Ishikawa (cell line): ENCODE data around the gene KPNA3.

Source experiments
- CEBPB ChIP-seq: IDR thresholded peaks from 2 replicates; pipeline ENCODE4 v1.6.1; 2012
- CREB1 ChIP-seq: IDR thresholded peaks from 2 replicates; pipeline ENCODE4 v1.6.1; 2012; ENCODE audit warnings: low read depth
- EGR1 ChIP-seq: IDR thresholded peaks from 2 replicates; pipeline ENCODE4 v1.6.1; 2012
- EP300 ChIP-seq: IDR thresholded peaks from 2 replicates; pipeline ENCODE4 v1.6.1; 2012; ENCODE audit warnings: borderline replicate concordance
- FOXM1 ChIP-seq: IDR thresholded peaks from 2 replicates; pipeline ENCODE4 v1.6.1; 2012; ENCODE audit warnings: low read depth, borderline replicate concordance
- MAX ChIP-seq: IDR thresholded peaks from 2 replicates; pipeline ENCODE4 v1.6.1; 2012
- NFIC ChIP-seq: IDR thresholded peaks from 2 replicates; pipeline ENCODE4 v1.6.1; 2012
- RAD21 ChIP-seq: IDR thresholded peaks from 2 replicates; pipeline ENCODE4 v1.6.1; 2012; ENCODE audit warnings: low read depth
- REST ChIP-seq: IDR thresholded peaks from 2 replicates; pipeline ENCODE4 v1.6.1; 2012; ENCODE audit warnings: low read depth, mild to moderate bottlenecking
- TAF1 ChIP-seq: IDR thresholded peaks from 2 replicates; pipeline ENCODE4 v1.6.1; 2012; ENCODE audit warnings: low read depth, mild to moderate bottlenecking
- TCF12 ChIP-seq: IDR thresholded peaks from 2 replicates; pipeline ENCODE4 v1.6.1; 2012; ENCODE audit warnings: low read depth
- TEAD4 ChIP-seq: IDR thresholded peaks from 2 replicates; pipeline ENCODE4 v1.6.1; 2012
- USF1 ChIP-seq: IDR thresholded peaks from 2 replicates; pipeline ENCODE4 v1.6.1; 2012
- YY1 ChIP-seq: IDR thresholded peaks from 2 replicates; pipeline ENCODE4 v1.6.1; 2012; ENCODE audit warnings: low read depth
- ZBTB7A ChIP-seq: IDR thresholded peaks from 2 replicates; pipeline ENCODE4 v1.6.1; 2012; ENCODE audit warnings: low read depth

Gene KPNA3

GRCh38 chr13:49791711-49792549, 552 bp downstream of the KPNA3 start:
- TF ChIP-seq YY1: peak; percentile 43; the same call in 1 of the 2 replicates
- TF ChIP-seq USF1: no peak
- TF ChIP-seq MAX: 0 out of 2 replicates have a peak, but pooled peaks have one; percentile 29

- TF ChIP-seq EP300 (no peak), REST (no peak), TCF12 (no peak), TAF1 (no peak), CEBPB (no peak; the same call in 1 of the 2 replicates), NFIC (no peak), RAD21 (peak; percentile 40; the same call in 1 of the 2 replicates), YY1 (no peak), FOXM1 (no peak)
Measured at GRCh38 chr13:49791315-49791710, 1.2 kb downstream of the KPNA3 start.

- TF ChIP-seq ZBTB7A: no peak
- TF ChIP-seq TAF1: no peak
- TF ChIP-seq TEAD4: no peak
- no peak for TF ChIP-seq MAX
- TF ChIP-seq CEBPB: no peak
- no peak for TF ChIP-seq FOXM1
- no peak for TF ChIP-seq NFIC
- no peak for TF ChIP-seq RAD21
- TF ChIP-seq CREB1: no peak
- no peak for TF ChIP-seq TCF12
- TF ChIP-seq EGR1: no peak
- TF ChIP-seq YY1: no peak
- no peak for TF ChIP-seq USF1
- TF ChIP-seq REST: no peak
- no peak for TF ChIP-seq EP300
Measured at GRCh38 chr13:49789968-49790367, 2.5 kb downstream of the KPNA3 start.

GRCh38 chr13:49786401-49787008, 6.0 kb downstream of the KPNA3 start:
- TF ChIP-seq NFIC (no peak), YY1 (no peak), USF1 (no peak), MAX (no peak), TAF1 (no peak), FOXM1 (no peak), EP300 (no peak), TCF12 (no peak), EGR1 (no peak), CREB1 (no peak), RAD21 (no peak), TEAD4 (no peak), ZBTB7A (no peak), REST (no peak), CEBPB (no peak)
